ENCODE measurements around the gene ADGB.

GRCh38 chr6:146679386-146679785 is 80.6 kb downstream of the ADGB start:
- TF ChIP-seq CTCF (IDR thresholded peaks at IDR 0.05; ENCODE audit: insufficient read depth, low read depth, low read length), result no peak
- no peak for TF ChIP-seq EZH2 (IDR thresholded peaks at IDR 0.05; ENCODE audit: insufficient read depth, low read length)
